Stimulated activated CD4-positive, alpha-beta T cell treated with anti-CD3 and anti-CD28 coated beads, Interleukin-1b, Interleukin-23, amount 100 ng/mL, for 24 hours (primary cell): ENCODE results near the gene IDE.
"Not testable (repeated sequence)": the region's sequence is repeated elsewhere in the genome, so short reads cannot be mapped to it uniquely, and the experiment has no call there.

Experiments used
- DNase-seq, 4 experiments: peaks; one replicate each; pipeline ENCODE4 v3.0.0-alpha.2; 2020; ENCODE audit warnings: low read depth in 4 of 4, low spot score in 1 of 4

The IDE gene

GRCh38 chr10:92573798-92574547 lies at the start of gene IDE:
TSS of gene IDE (minus strand) at chr10:92574093. CDS start at chr10:92574019, 74 bp downstream.
- peak; percentile 63 to 76 (median 69) for DNase-seq

- no peak for DNase-seq
Measured at GRCh38 chr10:92619368-92619767, 45.5 kb upstream of the IDE start.

GRCh38 chr10:92615515-92615914 lies 41.6 kb upstream of the IDE start:
- DNase-seq, result no peak

- no peak for DNase-seq
Measured at GRCh38 chr10:92604841-92605240, 30.9 kb upstream of the IDE start.

GRCh38 chr10:92598321-92598720 lies 24.4 kb upstream of the IDE start:
- no peak for DNase-seq

GRCh38 chr10:92595505-92595904 lies 21.6 kb upstream of the IDE start:
- DNase-seq, result no peak

- DNase-seq, result no peak
Measured at GRCh38 chr10:92593619-92594588, 20.0 kb upstream of the IDE start.

GRCh38 chr10:92592761-92593618 lies 19.1 kb upstream of the IDE start, which contains the start of gene KIF11:
TSS of gene KIF11 (plus strand) at chr10:92593130. CDS start at chr10:92593376, 246 bp downstream.
- DNase-seq, result peak; percentile 89 to 97 (median 96)

GRCh38 chr10:92591550-92592022 lies 17.7 kb upstream of the IDE start:
- DNase-seq, result peak; percentile 67 to 86 (median 77)

GRCh38 chr10:92590623-92591549 lies 17.0 kb upstream of the IDE start:
- DNase-seq, result no peak

GRCh38 chr10:92582347-92582746 lies 8.5 kb upstream of the IDE start:
- DNase-seq, result not testable (repeated sequence)

- DNase-seq, result no peak
Measured at GRCh38 chr10:92575961-92576360, 2.1 kb upstream of the IDE start.

GRCh38 chr10:92574548-92575261 lies 812 bp upstream of the IDE start:
- no peak for DNase-seq

GRCh38 chr10:92573091-92573797 lies 649 bp downstream of the IDE start:
- peak in 1 of 4 experiments; percentile 18 for DNase-seq

- no peak for DNase-seq
Measured at GRCh38 chr10:92572362-92573090, 1.4 kb downstream of the IDE start.

- no peak for DNase-seq
Measured at GRCh38 chr10:92571649-92572048, 2.2 kb downstream of the IDE start.

GRCh38 chr10:92569663-92570062 lies 4.2 kb downstream of the IDE start:
- not testable (repeated sequence) for DNase-seq

- no peak for DNase-seq
Measured at GRCh38 chr10:92569071-92569470, 4.8 kb downstream of the IDE start.
